Parathyroid adenoma (tissue), 2 donors: ENCODE measurements around the gene TYMS.

Source experiments
- H2AFZ ChIP-seq: fragments of 300-600 bp; sonication (generic); one replicate; pipeline ENCODE4 v1.7.0; 2017; ENCODE audit warnings: antibody characterized with exemption, mild to moderate bottlenecking
- H3K27ac ChIP-seq: fragments of 300-600 bp; sonication (generic); one replicate; pipeline ENCODE4 v1.7.0; 2017
- H3K27me3 ChIP-seq: fragments of 300-600 bp; sonication (generic); one replicate; pipeline ENCODE4 v1.7.0; 2017; ENCODE audit warnings: low read length; ENCODE audit not compliant: control insufficient read depth, insufficient read depth
- H3K36me3 ChIP-seq: fragments of 300-600 bp; sonication (generic); one replicate; pipeline ENCODE4 v1.7.0; 2017; ENCODE audit warnings: low read length; ENCODE audit not compliant: control insufficient read depth, insufficient read depth
- H3K4me1 ChIP-seq: fragments of 300-600 bp; sonication (generic); one replicate; pipeline ENCODE4 v1.7.0; 2017; ENCODE audit warnings: control low read depth
- H3K4me2 ChIP-seq: fragments of 300-600 bp; sonication (generic); one replicate; pipeline ENCODE4 v1.7.0; 2017; ENCODE audit warnings: low read length
- H3K4me3 ChIP-seq: fragments of 300-600 bp; sonication (generic); one replicate; pipeline ENCODE4 v1.7.0; 2017; ENCODE audit warnings: low read depth, low read length
- H3K79me2 ChIP-seq: fragments of 300-600 bp; sonication (generic); one replicate; pipeline ENCODE4 v1.7.0; 2017; ENCODE audit warnings: control low read depth
- H3K9ac ChIP-seq: fragments of 300-600 bp; sonication (generic); one replicate; pipeline ENCODE4 v1.7.0; 2017; ENCODE audit warnings: mild to moderate bottlenecking
- H3K9me3 ChIP-seq: fragments of 300-600 bp; sonication (generic); one replicate; pipeline ENCODE4 v1.7.0; 2017; ENCODE audit warnings: low read length; ENCODE audit not compliant: control insufficient read depth
- CTCF ChIP-seq: fragments of 300-600 bp; sonication (generic); IDR thresholded peaks from one replicate; pipeline ENCODE4 v1.7.0; 2017; ENCODE audit warnings: antibody characterized with exemption, mild to moderate bottlenecking
- donor health status: primary hyperparathyroidism.

The TYMS gene

GRCh38 chr18:614193-614592, 43.3 kb upstream of the TYMS start:
- H3K36me3 ChIP-seq = no peaks in the 10 kb centered on the region
- H3K79me2 ChIP-seq = no peaks in the 10 kb centered on the region
- H3K9me3 ChIP-seq = no peaks in the 10 kb centered on the region
- H3K4me1 ChIP-seq = no peaks in the 10 kb centered on the region
- no peak overlapping the region for H3K27ac ChIP-seq
- no peak overlapping the region for H3K4me3 ChIP-seq
- no peaks in the 10 kb centered on the region for H3K27me3 ChIP-seq
- no peak overlapping the region for H3K9ac ChIP-seq
- no peak overlapping the region for H2AFZ ChIP-seq
- TF ChIP-seq CTCF = no peak
- H3K4me2 ChIP-seq = no peak overlapping the region

GRCh38 chr18:615092-615521, 42.3 kb upstream of the TYMS start:
- TF ChIP-seq CTCF = no peak
- H3K36me3 ChIP-seq = no peaks in the 10 kb centered on the region
- no peak overlapping the region for H3K4me2 ChIP-seq
- no peak overlapping the region for H3K27ac ChIP-seq
- H3K9me3 ChIP-seq = no peaks in the 10 kb centered on the region
- no peaks in the 10 kb centered on the region for H3K27me3 ChIP-seq
- no peaks in the 10 kb centered on the region for H3K79me2 ChIP-seq
- no peak overlapping the region for H3K9ac ChIP-seq
- H3K4me3 ChIP-seq = no peak overlapping the region
- no peaks in the 10 kb centered on the region for H3K4me1 ChIP-seq
- H2AFZ ChIP-seq = no peak overlapping the region

- no peaks in the 10 kb centered on the region for H3K36me3 ChIP-seq
- no peak overlapping the region for H3K27ac ChIP-seq
- no peaks in the 10 kb centered on the region for H3K27me3 ChIP-seq
- H3K4me3 ChIP-seq = no peak overlapping the region
- no peak for TF ChIP-seq CTCF
- H2AFZ ChIP-seq = no peak overlapping the region
- no peak overlapping the region for H3K9ac ChIP-seq
- H3K9me3 ChIP-seq = no peaks in the 10 kb centered on the region
- H3K79me2 ChIP-seq = no peaks in the 10 kb centered on the region
- no peaks in the 10 kb centered on the region for H3K4me1 ChIP-seq
- no peak overlapping the region for H3K4me2 ChIP-seq
Measured at GRCh38 chr18:615773-616172, 41.7 kb upstream of the TYMS start.

- no peak overlapping the region for H2AFZ ChIP-seq
- no peaks in the 10 kb centered on the region for H3K4me1 ChIP-seq
- H3K27ac ChIP-seq = no peak overlapping the region
- no peak overlapping the region for H3K4me2 ChIP-seq
- H3K9ac ChIP-seq = no peak overlapping the region
- no peaks in the 10 kb centered on the region for H3K79me2 ChIP-seq
- H3K9me3 ChIP-seq = no peaks in the 10 kb centered on the region
- TF ChIP-seq CTCF = peak; percentile 87
- H3K36me3 ChIP-seq = no peaks in the 10 kb centered on the region
- no peak overlapping the region for H3K4me3 ChIP-seq
- no peaks in the 10 kb centered on the region for H3K27me3 ChIP-seq
Measured at GRCh38 chr18:616380-616995, 41.0 kb upstream of the TYMS start.

GRCh38 chr18:617970-618504, 39.4 kb upstream of the TYMS start:
- Histone ChIP-seq H3K4me1 (no peaks in the 10 kb centered on the region), H3K79me2 (no peaks in the 10 kb centered on the region), H3K27me3 (no peaks in the 10 kb centered on the region), H3K4me3 (no peak overlapping the region), H3K4me2 (no peak overlapping the region), H3K9ac (no peak overlapping the region), H3K36me3 (no peaks in the 10 kb centered on the region), H3K9me3 (no peaks in the 10 kb centered on the region), H3K27ac (no peak overlapping the region), H2AFZ (no peak overlapping the region)
- TF ChIP-seq CTCF = no peak
